IMR-90 (cell line): ENCODE results near the gene MEGF10. TPM values are rescaled to one million over a fixed set of nuclear protein-coding genes. Genes with fewer than 3 reads are reported as not detected.

Experiments used
- ATAC-seq: fragments of 200-7000 bp; cut with Tn5 transposase; 2 replicates; pipeline ENCODE4 v1.9.1; 2020; ENCODE audit warnings: low read depth, mild to moderate bottlenecking, moderate library complexity
- BruUV-seq: library from RNA; stranded (reverse); fragments of 400-500 nt; replicated peaks from 2 replicates; lab custom pipeline; 2021; lab: Mats Ljungman, UMichigan
- CTCF ChIA-PET: fragments of 300-600 bp; formaldehyde crosslinking; extraction: SDS; loops from one replicate; lab custom pipeline; 2021; ENCODE audit warnings: antibody characterized with exemption; lab: Yijun Ruan, JAX
- POLR2A ChIA-PET: fragments of 300-600 bp; sonication (Branson Sonifier 250); formaldehyde crosslinking; loops from one replicate; lab custom pipeline; 2022; ENCODE audit warnings: antibody characterized with exemption; ENCODE audit not compliant: unreplicated experiment; lab: Charles Lee
- DNase-seq: peaks from one replicate; pipeline ENCODE4 v3.0.0; 2013
- H2AFZ ChIP-seq: replicated peaks from 2 replicates; pipeline ENCODE3; 2013; ENCODE audit warnings: low read length, mild to moderate bottlenecking; ENCODE audit not compliant: poor library complexity
- H2AK5ac ChIP-seq: 2 replicates; pipeline ENCODE4 v1.6.1; 2013; ENCODE audit warnings: low read depth, low read length, inconsistent platforms
- H2AK9ac ChIP-seq: replicated peaks from 2 replicates; pipeline ENCODE3; 2013; ENCODE audit warnings: mild to moderate bottlenecking, low read depth, low read length, moderate library complexity; ENCODE audit not compliant: poor library complexity
- H2BK120ac ChIP-seq: 2 replicates; pipeline ENCODE4 v1.6.1; 2013; ENCODE audit warnings: low read depth, low read length, inconsistent platforms
- H2BK15ac ChIP-seq: 3 replicates; pipeline ENCODE4 v1.6.1; 2013; ENCODE audit warnings: low read depth, low read length, inconsistent platforms
- H2BK20ac ChIP-seq: 2 replicates; pipeline ENCODE4 v1.6.1; 2013; ENCODE audit warnings: low read depth, mild to moderate bottlenecking, inconsistent platforms, low read length, moderate library complexity
- H2BK5ac ChIP-seq: 2 replicates; pipeline ENCODE4 v1.6.1; 2013; ENCODE audit warnings: mild to moderate bottlenecking, low read depth, low read length, inconsistent platforms; ENCODE audit not compliant: poor library complexity, severe bottlenecking
- H3K14ac ChIP-seq: replicated peaks from 2 replicates; pipeline ENCODE4 v1.6.1; 2013; ENCODE audit warnings: low read depth, low read length, inconsistent platforms
- H3K18ac ChIP-seq: 2 replicates; pipeline ENCODE4 v1.6.1; 2013; ENCODE audit warnings: low read depth, low read length, control low read depth
- H3K23ac ChIP-seq: 2 replicates; pipeline ENCODE4 v1.6.1; 2013; ENCODE audit warnings: low read depth, low read length, inconsistent platforms
- H3K27ac ChIP-seq: 2 replicates; pipeline ENCODE4 v1.5.1; 2013; ENCODE audit warnings: mild to moderate bottlenecking, control low read depth, low read length; ENCODE audit not compliant: insufficient read depth
- H3K27me3 ChIP-seq: 2 replicates; pipeline ENCODE4 v1.6.1; 2013; ENCODE audit warnings: low read length; ENCODE audit not compliant: control insufficient read depth, insufficient read depth
- H3K36me3 ChIP-seq: 2 replicates; pipeline ENCODE4 v1.6.1; 2013; ENCODE audit warnings: low read length, mixed read lengths; ENCODE audit not compliant: control insufficient read depth, insufficient read depth
- H3K4ac ChIP-seq: 2 replicates; pipeline ENCODE4 v1.6.1; 2013; ENCODE audit warnings: low read depth, low read length, inconsistent platforms
- H3K4me1 ChIP-seq: 2 replicates; pipeline ENCODE4 v1.6.1; 2013; ENCODE audit warnings: low read length, mixed read lengths; ENCODE audit not compliant: control insufficient read depth, insufficient read depth
- H3K4me2 ChIP-seq: 2 replicates; pipeline ENCODE4 v1.6.1; 2013; ENCODE audit warnings: low read depth, mild to moderate bottlenecking, control low read depth, low read length, moderate library complexity
- H3K4me3 ChIP-seq: 2 replicates; pipeline ENCODE4 v1.5.1; 2013; ENCODE audit warnings: low read depth, mild to moderate bottlenecking, control low read depth, low read length, moderate library complexity; ENCODE audit not compliant: insufficient read depth
- H3K56ac ChIP-seq: 2 replicates; pipeline ENCODE4 v1.6.1; 2013; ENCODE audit warnings: low read length, inconsistent platforms; ENCODE audit not compliant: insufficient read depth; ENCODE audit errors: extremely low read depth
- H3K79me1 ChIP-seq, 2 experiments: 2 replicates each; pipeline ENCODE4 v1.6.1; 2013; ENCODE audit warnings: low read length in 2 of 2, inconsistent platforms in 1 of 2, low read depth in 1 of 2
- H3K9ac ChIP-seq: 2 replicates; pipeline ENCODE4 v1.6.1; 2013; ENCODE audit warnings: low read depth, low read length, control low read depth
- H3K9me1 ChIP-seq: 2 replicates; pipeline ENCODE4 v1.6.1; 2013; ENCODE audit warnings: low read length, inconsistent platforms; ENCODE audit not compliant: insufficient read depth
- H3K9me3 ChIP-seq: 2 replicates; pipeline ENCODE4 v1.6.1; 2013; ENCODE audit warnings: low read length; ENCODE audit not compliant: control insufficient read depth, insufficient read depth
- H4K20me1 ChIP-seq: 2 replicates; pipeline ENCODE4 v1.6.1; 2013; ENCODE audit warnings: low read length, inconsistent platforms; ENCODE audit not compliant: insufficient read depth
- H4K5ac ChIP-seq: 2 replicates; pipeline ENCODE4 v1.6.1; 2013; ENCODE audit warnings: mild to moderate bottlenecking, low read depth, low read length, control low read depth
- H4K8ac ChIP-seq, 2 experiments: 2 replicates each; pipeline ENCODE4 v1.6.1; 2013; ENCODE audit warnings: low read depth in 2 of 2, low read length in 2 of 2, control low read depth in 1 of 2, inconsistent platforms in 1 of 2
- H4K91ac ChIP-seq: 2 replicates; pipeline ENCODE4 v1.6.1; 2013; ENCODE audit warnings: low read depth, low read length, inconsistent platforms; ENCODE audit not compliant: insufficient read depth
- BHLHE40 ChIP-seq: fragments of 150-350 bp; IDR thresholded peaks from 2 replicates; pipeline ENCODE4 v1.6.1; 2016; ENCODE audit warnings: mild to moderate bottlenecking, low read depth, low read length
- CHD1 ChIP-seq: IDR thresholded peaks from 2 replicates; pipeline ENCODE4 v1.6.1; 2012; ENCODE audit warnings: low read depth, low read length, improper control_type of control experiment
- ELK1 ChIP-seq: fragments of 150-350 bp; IDR thresholded peaks from 2 replicates; pipeline ENCODE4 v1.6.1; 2016; ENCODE audit warnings: low read depth, mild to moderate bottlenecking, low read length, moderate library complexity, borderline replicate concordance
- FOS ChIP-seq: fragments of 150-350 bp; IDR thresholded peaks from 2 replicates; pipeline ENCODE4 v1.6.1; 2016; ENCODE audit warnings: low read depth, low read length
- MAFK ChIP-seq: IDR thresholded peaks from 2 replicates; pipeline ENCODE4 v1.6.1; 2012; ENCODE audit warnings: low read depth, low read length, improper control_type of control experiment
- MAZ ChIP-seq: IDR thresholded peaks from 2 replicates; pipeline ENCODE4 v1.6.1; 2012; ENCODE audit warnings: low read depth, mild to moderate bottlenecking, low read length, improper control_type of control experiment, moderate library complexity, borderline replicate concordance
- MXI1 ChIP-seq: IDR thresholded peaks from 2 replicates; pipeline ENCODE4 v1.6.1; 2012; ENCODE audit warnings: low read depth, mild to moderate bottlenecking, low read length, moderate library complexity, borderline replicate concordance
- POLR2A ChIP-seq: IDR thresholded peaks from 2 replicates; pipeline ENCODE4 v1.6.1; 2012; ENCODE audit warnings: mild to moderate bottlenecking, low read depth, low read length
- WGBS, 2 experiments: methylation state at CpG; one replicate each; pipeline versions ENCODE4 v1.1.5 to v1.1.7; 2013; ENCODE audit warnings: missing lambda C conversion rate in 2 of 2; ENCODE audit not compliant: insufficient read length in 1 of 2; ENCODE audit errors: extremely low coverage in 2 of 2; 5-methylcytosine and 5-hydroxymethylcytosine counted together
- dilution Hi-C: fragments of 300-500 bp; cut with HindIII; formaldehyde crosslinking; loops from one replicate; pipeline ENCODE4 v1.14.3; 2018; ENCODE audit warnings: low sequenced_read_pairs; ENCODE audit not compliant: unreplicated experiment
- in situ Hi-C: fragments of 300-500 bp; cut with MboI; formaldehyde crosslinking; loops from 3 replicates; pipeline ENCODE4 v1.14.3; 2019; ENCODE audit warnings: low sequenced_read_pairs, inconsistent platforms, mixed read lengths
- intact Hi-C: fragments of 100-400 bp; cut with micrococcal nuclease; formaldehyde crosslinking; loops from 2 replicates; pipeline ENCODE4 v1.10.0; 2022
- polyA plus RNA-seq, 3 experiments: library from polyadenylated mRNA; depleted of rRNA; stranded (reverse); fragments of >200 nt; gene quantifications; 2 replicates each; pipeline ENCODE4 v1.2.3, GENCODE V29; 2012; ENCODE audit warnings: low replicate concordance in 1 of 3
- total RNA-seq: library from RNA; depleted of rRNA; stranded (reverse); fragments of >200 nt; gene quantifications from 2 replicates; pipeline ENCODE4 v1.2.3, GENCODE V29; 2012
- TF ChIP-seq, protein P1 (sequence below): conservative IDR thresholded peaks from 2 replicates; pipeline ENCODE4 v1.5.1; 2012; ENCODE audit warnings: mild to moderate bottlenecking, low read depth, low read length, improper control_type of control experiment

Gene MEGF10
- total and polyA plus RNA-seq, 2 of the 4 experiments (the other 2 are of a cell fraction): not detected

DNA sequence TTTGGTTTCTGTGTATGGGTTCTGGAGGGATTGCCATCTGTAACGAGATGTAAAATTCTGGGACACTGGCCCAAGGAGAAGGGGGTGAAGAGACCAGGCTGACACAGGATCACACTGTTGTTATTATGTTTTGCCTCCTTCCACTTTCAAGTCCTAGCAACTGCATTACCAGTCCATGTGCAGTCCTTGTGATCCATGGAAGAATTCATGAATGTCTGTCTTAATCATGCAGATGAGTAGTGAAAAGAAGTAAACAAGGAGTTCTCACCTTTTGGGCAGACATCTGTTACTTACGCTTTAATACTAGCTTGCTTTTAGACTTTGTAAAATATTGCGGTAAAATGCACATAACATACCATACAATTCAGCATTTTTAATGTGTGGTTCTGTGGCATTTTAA is 18.3 kb downstream of the MEGF10 start:
- POLR2A ChIA-PET: no interaction called here
- Histone ChIP-seq H2BK15ac (no peak overlapping the region), H2BK5ac (no peak overlapping the region), H3K9me3 (no peaks in the 10 kb centered on the region), H3K56ac (no peak overlapping the region), H2AFZ (no peak overlapping the region), H2AK5ac (no peak overlapping the region), H2BK20ac (no peak overlapping the region), H3K9me1 (no peaks in the 10 kb centered on the region), H3K79me1 (no peaks in the 10 kb centered on the region), H4K5ac (no peak overlapping the region), H3K4me3 (no peak overlapping the region), H4K8ac (no peak overlapping the region), H4K20me1 (no peaks in the 10 kb centered on the region), H3K9ac (no peak overlapping the region), H3K18ac (no peak overlapping the region), H3K4me1 (no peaks in the 10 kb centered on the region), H3K23ac (no peak overlapping the region), H3K27ac (no peak overlapping the region), H2BK120ac (no peak overlapping the region), H3K14ac (no peak overlapping the region), H3K27me3 (peaks cover 15% of the 10 kb centered on the region), H3K4me2 (no peak overlapping the region), H3K36me3 (no peaks in the 10 kb centered on the region), H3K4ac (no peak overlapping the region), H2AK9ac (no peak overlapping the region), H4K91ac (no peak overlapping the region)
- BruUV-seq: no TSS peak
- WGBS, 2 experiments: no CpG with 5 or more reads among the region's 3 CpGs
- CTCF ChIA-PET: no interaction called here
- intact Hi-C loops (no loop called here), dilution Hi-C loops (no loop called here), in situ Hi-C loops (no loop called here)
- DNase-seq (no peak), ATAC-seq (no peak)
- TF ChIP-seq, protein P1, sequence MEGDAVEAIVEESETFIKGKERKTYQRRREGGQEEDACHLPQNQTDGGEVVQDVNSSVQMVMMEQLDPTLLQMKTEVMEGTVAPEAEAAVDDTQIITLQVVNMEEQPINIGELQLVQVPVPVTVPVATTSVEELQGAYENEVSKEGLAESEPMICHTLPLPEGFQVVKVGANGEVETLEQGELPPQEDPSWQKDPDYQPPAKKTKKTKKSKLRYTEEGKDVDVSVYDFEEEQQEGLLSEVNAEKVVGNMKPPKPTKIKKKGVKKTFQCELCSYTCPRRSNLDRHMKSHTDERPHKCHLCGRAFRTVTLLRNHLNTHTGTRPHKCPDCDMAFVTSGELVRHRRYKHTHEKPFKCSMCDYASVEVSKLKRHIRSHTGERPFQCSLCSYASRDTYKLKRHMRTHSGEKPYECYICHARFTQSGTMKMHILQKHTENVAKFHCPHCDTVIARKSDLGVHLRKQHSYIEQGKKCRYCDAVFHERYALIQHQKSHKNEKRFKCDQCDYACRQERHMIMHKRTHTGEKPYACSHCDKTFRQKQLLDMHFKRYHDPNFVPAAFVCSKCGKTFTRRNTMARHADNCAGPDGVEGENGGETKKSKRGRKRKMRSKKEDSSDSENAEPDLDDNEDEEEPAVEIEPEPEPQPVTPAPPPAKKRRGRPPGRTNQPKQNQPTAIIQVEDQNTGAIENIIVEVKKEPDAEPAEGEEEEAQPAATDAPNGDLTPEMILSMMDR: no peak
- TF ChIP-seq CHD1: no peak
- TF ChIP-seq ELK1: no peak
- no peak for TF ChIP-seq FOS
- no peak for TF ChIP-seq BHLHE40
- no peak for TF ChIP-seq POLR2A
- no peak for TF ChIP-seq MAFK
- TF ChIP-seq MXI1: no peak
- TF ChIP-seq MAZ: no peak
